ENCODE measurements around the gene DLL3. TPM values are rescaled to one million over a fixed set of nuclear protein-coding genes. Genes with fewer than 3 reads are reported as not detected.

Gene DLL3
- total and polyA plus RNA-seq, 4 donors, result not detected

DNA sequence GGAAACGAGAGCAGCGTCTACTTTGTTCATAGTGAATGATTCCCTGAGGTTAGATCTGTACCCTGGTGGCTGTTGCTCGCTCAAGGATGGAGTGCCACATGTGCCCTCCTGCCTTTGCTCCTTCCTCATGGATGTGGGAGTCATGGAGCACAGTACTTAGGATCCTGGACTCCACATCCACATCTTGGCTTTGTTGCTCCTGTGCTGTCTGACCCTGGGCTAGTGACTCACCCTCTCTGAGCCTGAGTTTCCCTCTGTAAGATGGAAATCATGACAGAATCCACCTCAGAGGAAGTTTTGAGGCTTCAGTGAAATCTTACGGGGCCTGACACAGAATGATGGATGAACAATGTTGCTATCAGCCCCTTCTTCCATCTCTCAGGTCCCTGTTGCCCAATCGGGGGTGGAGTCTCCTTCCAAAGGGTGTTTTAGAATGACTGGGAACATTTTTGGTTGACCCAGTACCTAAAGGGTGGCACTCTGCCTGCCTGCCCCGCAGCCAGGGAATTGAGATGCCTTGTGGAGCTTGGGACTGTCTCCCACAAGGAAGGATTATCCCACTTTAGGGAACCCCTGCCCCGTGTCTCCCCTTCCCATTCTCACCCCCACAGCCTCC lies 27.9 kb upstream of the DLL3 start:
- DNase-seq (ENCODE audit: low spot score), result no peak
- no peak overlapping the region for H3K4me3 ChIP-seq (ENCODE audit: low read depth in 1 of 3, low read length in 3 of 3)
- H3K27me3 ChIP-seq (ENCODE audit: control insufficient read depth in 4 of 4, insufficient read depth in 4 of 4, low read length in 3 of 4), result no peaks in the 10 kb centered on the region
- H3K36me3 ChIP-seq (ENCODE audit: control insufficient read depth in 4 of 4, insufficient read depth in 3 of 4, low read depth in 1 of 4, low read length in 3 of 4), result peaks cover 43 to 95% (median 70%) of the 10 kb centered on the region in 4 donors
- WGBS, result 89% methylated on average over 7 of the region's 7 CpGs
- no peak overlapping the region for H3K9ac ChIP-seq (ENCODE audit: low read depth in 1 of 2, low read length in 2 of 2)
- no peaks in the 10 kb centered on the region for H3K9me3 ChIP-seq (ENCODE audit: control insufficient read depth in 4 of 4, low read length in 3 of 4)
- H3K27ac ChIP-seq (ENCODE audit: low read depth in 1 of 2, low read length in 2 of 2), result no peak overlapping the region
- H3K4me1 ChIP-seq (ENCODE audit: control insufficient read depth in 4 of 4, insufficient read depth in 4 of 4, low read length in 3 of 4), result no peaks in the 10 kb centered on the region
- no peak for TF ChIP-seq GABPA (IDR thresholded peaks at IDR 0.05 in 1 of 2, conservative IDR thresholded peaks at IDR 0.05 in 1 of 2)
- TF ChIP-seq, protein P1, sequence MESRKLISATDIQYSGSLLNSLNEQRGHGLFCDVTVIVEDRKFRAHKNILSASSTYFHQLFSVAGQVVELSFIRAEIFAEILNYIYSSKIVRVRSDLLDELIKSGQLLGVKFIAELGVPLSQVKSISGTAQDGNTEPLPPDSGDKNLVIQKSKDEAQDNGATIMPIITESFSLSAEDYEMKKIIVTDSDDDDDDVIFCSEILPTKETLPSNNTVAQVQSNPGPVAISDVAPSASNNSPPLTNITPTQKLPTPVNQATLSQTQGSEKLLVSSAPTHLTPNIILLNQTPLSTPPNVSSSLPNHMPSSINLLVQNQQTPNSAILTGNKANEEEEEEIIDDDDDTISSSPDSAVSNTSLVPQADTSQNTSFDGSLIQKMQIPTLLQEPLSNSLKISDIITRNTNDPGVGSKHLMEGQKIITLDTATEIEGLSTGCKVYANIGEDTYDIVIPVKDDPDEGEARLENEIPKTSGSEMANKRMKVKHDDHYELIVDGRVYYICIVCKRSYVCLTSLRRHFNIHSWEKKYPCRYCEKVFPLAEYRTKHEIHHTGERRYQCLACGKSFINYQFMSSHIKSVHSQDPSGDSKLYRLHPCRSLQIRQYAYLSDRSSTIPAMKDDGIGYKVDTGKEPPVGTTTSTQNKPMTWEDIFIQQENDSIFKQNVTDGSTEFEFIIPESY (IDR thresholded peaks at IDR 0.05), result no peak
- no peak for TF ChIP-seq SP1 (IDR thresholded peaks at IDR 0.05)
- no peak for TF ChIP-seq RAD21 (IDR thresholded peaks at IDR 0.05)
- TF ChIP-seq, protein P2, sequence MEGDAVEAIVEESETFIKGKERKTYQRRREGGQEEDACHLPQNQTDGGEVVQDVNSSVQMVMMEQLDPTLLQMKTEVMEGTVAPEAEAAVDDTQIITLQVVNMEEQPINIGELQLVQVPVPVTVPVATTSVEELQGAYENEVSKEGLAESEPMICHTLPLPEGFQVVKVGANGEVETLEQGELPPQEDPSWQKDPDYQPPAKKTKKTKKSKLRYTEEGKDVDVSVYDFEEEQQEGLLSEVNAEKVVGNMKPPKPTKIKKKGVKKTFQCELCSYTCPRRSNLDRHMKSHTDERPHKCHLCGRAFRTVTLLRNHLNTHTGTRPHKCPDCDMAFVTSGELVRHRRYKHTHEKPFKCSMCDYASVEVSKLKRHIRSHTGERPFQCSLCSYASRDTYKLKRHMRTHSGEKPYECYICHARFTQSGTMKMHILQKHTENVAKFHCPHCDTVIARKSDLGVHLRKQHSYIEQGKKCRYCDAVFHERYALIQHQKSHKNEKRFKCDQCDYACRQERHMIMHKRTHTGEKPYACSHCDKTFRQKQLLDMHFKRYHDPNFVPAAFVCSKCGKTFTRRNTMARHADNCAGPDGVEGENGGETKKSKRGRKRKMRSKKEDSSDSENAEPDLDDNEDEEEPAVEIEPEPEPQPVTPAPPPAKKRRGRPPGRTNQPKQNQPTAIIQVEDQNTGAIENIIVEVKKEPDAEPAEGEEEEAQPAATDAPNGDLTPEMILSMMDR (IDR thresholded peaks at IDR 0.05; ENCODE audit: low read depth, low read length, missing input control), result no peak
- TF ChIP-seq HNF4G (IDR thresholded peaks at IDR 0.05), result no peak
- no peak for TF ChIP-seq FOXA1 (IDR thresholded peaks at IDR 0.05)
- TF ChIP-seq EGR1 (IDR thresholded peaks at IDR 0.05; ENCODE audit: low read depth in 2 of 2), result no peak
- TF ChIP-seq HNF4A (conservative IDR thresholded peaks at IDR 0.05), result no peak
- TF ChIP-seq, protein P3, sequence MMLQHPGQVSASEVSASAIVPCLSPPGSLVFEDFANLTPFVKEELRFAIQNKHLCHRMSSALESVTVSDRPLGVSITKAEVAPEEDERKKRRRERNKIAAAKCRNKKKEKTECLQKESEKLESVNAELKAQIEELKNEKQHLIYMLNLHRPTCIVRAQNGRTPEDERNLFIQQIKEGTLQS (IDR thresholded peaks at IDR 0.05), result no peak
- TF ChIP-seq, protein P4, sequence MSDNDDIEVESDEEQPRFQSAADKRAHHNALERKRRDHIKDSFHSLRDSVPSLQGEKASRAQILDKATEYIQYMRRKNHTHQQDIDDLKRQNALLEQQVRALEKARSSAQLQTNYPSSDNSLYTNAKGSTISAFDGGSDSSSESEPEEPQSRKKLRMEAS (IDR thresholded peaks at IDR 0.05), result no peak
- TF ChIP-seq, protein P5, sequence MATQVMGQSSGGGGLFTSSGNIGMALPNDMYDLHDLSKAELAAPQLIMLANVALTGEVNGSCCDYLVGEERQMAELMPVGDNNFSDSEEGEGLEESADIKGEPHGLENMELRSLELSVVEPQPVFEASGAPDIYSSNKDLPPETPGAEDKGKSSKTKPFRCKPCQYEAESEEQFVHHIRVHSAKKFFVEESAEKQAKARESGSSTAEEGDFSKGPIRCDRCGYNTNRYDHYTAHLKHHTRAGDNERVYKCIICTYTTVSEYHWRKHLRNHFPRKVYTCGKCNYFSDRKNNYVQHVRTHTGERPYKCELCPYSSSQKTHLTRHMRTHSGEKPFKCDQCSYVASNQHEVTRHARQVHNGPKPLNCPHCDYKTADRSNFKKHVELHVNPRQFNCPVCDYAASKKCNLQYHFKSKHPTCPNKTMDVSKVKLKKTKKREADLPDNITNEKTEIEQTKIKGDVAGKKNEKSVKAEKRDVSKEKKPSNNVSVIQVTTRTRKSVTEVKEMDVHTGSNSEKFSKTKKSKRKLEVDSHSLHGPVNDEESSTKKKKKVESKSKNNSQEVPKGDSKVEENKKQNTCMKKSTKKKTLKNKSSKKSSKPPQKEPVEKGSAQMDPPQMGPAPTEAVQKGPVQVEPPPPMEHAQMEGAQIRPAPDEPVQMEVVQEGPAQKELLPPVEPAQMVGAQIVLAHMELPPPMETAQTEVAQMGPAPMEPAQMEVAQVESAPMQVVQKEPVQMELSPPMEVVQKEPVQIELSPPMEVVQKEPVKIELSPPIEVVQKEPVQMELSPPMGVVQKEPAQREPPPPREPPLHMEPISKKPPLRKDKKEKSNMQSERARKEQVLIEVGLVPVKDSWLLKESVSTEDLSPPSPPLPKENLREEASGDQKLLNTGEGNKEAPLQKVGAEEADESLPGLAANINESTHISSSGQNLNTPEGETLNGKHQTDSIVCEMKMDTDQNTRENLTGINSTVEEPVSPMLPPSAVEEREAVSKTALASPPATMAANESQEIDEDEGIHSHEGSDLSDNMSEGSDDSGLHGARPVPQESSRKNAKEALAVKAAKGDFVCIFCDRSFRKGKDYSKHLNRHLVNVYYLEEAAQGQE (IDR thresholded peaks at IDR 0.05), result no peak
- TF ChIP-seq NR2F2 (IDR thresholded peaks at IDR 0.05), result no peak
- no peak for TF ChIP-seq RXRA (IDR thresholded peaks at IDR 0.05)
- no peak for TF ChIP-seq YY1 (IDR thresholded peaks at IDR 0.05)
- TF ChIP-seq JUND (IDR thresholded peaks at IDR 0.05), result no peak

Data from liver (tissue), 9 donors.